ENCODE results near the gene FSD1L.

Gene FSD1L

DNA sequence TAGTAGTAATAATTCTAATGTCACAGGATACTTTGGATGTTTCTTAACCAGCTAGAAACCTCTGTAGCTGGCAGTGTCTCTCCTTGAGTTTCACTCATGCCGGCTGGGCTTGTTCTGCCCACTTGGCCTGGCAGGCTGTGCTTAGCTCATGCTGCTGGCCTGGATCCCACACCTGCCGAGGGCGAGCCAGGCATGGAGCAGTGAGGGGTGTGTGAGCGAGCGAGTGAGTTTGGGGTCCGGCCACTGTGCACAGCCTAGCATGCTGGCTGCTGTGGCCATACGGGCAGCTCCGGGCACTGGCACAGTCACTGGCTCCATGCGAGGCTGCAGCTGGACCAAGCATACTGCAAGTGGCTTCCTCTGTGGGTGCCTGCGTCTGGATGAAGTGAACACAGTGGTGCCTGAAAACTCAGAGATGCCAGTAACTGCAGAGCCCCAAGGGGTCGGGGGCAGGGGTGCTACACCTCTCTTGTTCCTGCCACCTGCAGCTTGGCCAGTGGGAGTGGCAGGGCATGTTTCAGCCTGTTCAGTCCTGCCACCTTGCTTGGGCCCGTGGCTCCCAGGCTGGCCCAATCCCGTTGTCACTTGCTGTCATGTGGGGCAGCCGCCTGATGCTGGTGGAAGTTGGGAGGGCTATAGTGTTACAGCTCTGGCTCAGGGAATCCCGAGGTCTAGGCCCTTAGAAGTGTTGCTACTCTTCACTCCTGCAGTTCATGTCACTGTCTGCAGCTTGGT lies 9.9 kb downstream of the FSD1L start:
- Histone ChIP-seq H3K9me3 (ENCODE audit: low read length) (no peaks in the 10 kb centered on the region), H3K27me3 (ENCODE audit: control insufficient read depth in 1 of 2, insufficient read depth in 2 of 2, low read length in 2 of 2) (no peaks in the 10 kb centered on the region), H3K4me3 (ENCODE audit: low read depth in 1 of 2, low read length in 2 of 2) (no peak overlapping the region), H3K36me3 (ENCODE audit: insufficient read depth, low read length) (no peaks in the 10 kb centered on the region), H3K27ac (ENCODE audit: low read depth, low read length) (no peak overlapping the region), H3K4me1 (ENCODE audit: insufficient read depth, low read length) (peaks cover 7% of the 10 kb centered on the region), H3K9ac (ENCODE audit: low read length) (no peak overlapping the region)

DNA sequence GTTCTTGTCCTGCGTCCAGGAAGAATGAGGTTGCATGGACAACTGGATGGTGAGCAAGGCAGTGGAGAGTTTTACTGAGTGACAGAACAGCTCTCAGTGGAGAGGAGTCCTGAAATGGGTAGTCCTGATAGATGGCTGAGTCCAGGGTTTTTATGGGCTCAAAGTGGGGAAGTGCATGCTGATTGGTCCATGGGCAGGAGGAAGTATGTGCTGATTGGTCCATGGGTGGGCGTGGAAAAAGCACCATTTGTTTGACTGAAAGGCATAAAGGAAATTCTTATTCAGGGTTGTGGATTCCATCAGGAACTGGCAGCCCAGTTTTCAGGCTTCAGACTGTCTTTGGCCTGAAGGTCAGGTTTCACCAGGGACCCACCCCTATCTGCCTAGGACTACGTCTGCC lies 10.6 kb downstream of the FSD1L start:
- H3K9me3 ChIP-seq (ENCODE audit: low read length), result no peaks in the 10 kb centered on the region
- H3K36me3 ChIP-seq (ENCODE audit: insufficient read depth, low read length), result no peaks in the 10 kb centered on the region
- H3K27ac ChIP-seq (ENCODE audit: low read depth, low read length), result no peak overlapping the region
- H3K4me3 ChIP-seq (ENCODE audit: low read depth in 1 of 2, low read length in 2 of 2), result no peak overlapping the region
- H3K27me3 ChIP-seq (ENCODE audit: control insufficient read depth in 1 of 2, insufficient read depth in 2 of 2, low read length in 2 of 2), result no peaks in the 10 kb centered on the region
- H3K9ac ChIP-seq (ENCODE audit: low read length), result no peak overlapping the region
- peaks cover 7% of the 10 kb centered on the region for H3K4me1 ChIP-seq (ENCODE audit: insufficient read depth, low read length)

DNA sequence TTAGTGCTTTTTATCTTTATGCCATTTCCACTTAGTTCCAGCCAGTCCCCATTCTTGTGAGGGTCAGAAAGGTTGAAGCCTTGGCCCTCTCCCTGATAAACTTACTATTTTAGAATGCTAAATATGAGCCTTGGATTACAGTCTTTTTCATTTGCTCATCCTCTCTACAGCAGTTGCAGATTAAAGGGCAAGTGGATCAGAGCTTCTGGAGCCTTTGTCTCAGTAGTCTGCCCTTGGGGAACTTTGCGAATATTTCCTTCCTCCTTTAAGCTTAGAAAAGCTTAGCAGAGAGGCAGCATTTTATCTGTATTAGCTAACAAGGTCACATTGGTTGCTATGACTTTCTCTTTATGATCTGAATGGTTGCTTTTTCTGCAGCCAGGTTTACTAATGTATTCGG lies 11.5 kb downstream of the FSD1L start:
- H3K9me3 ChIP-seq (ENCODE audit: low read length), result no peaks in the 10 kb centered on the region
- H3K27me3 ChIP-seq (ENCODE audit: control insufficient read depth in 1 of 2, insufficient read depth in 2 of 2, low read length in 2 of 2), result no peaks in the 10 kb centered on the region
- no peak overlapping the region for H3K9ac ChIP-seq (ENCODE audit: low read length)
- H3K4me1 ChIP-seq (ENCODE audit: insufficient read depth, low read length), result peaks cover 7% of the 10 kb centered on the region
- peaks cover 2% of the 10 kb centered on the region for H3K36me3 ChIP-seq (ENCODE audit: insufficient read depth, low read length)
- no peak overlapping the region for H3K4me3 ChIP-seq (ENCODE audit: low read depth in 1 of 2, low read length in 2 of 2)
- no peak overlapping the region for H3K27ac ChIP-seq (ENCODE audit: low read depth, low read length)

DNA sequence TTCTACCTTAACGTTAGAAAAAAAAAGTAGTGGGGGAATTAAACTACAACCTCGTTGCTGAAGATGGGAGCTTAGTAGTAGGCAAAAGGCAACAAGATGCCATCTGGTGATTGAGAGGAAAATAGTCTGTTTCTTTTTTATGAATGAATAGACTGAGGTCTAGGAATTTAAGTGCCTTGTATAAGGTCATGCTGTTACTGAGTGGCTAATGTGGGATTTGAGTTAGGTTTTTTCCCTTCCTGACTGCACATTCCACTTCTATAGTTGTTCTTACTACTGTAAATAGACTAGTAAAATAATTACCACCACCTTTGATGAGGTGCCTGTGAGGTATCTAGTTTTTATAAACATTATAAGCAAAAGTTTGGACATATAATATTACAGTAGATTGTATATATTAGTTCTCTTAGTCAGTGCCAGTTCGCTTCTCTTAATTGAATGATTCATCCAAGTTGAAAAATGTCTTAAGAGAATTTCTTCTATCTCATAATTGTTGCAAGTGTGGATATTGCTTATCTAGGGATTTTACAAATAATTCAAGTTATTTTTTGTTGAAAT lies 19.1 kb downstream of the FSD1L start:
- H3K4me3 ChIP-seq (ENCODE audit: low read depth in 1 of 2, low read length in 2 of 2), result no peak overlapping the region
- peaks cover 17% of the 10 kb centered on the region for H3K36me3 ChIP-seq (ENCODE audit: insufficient read depth, low read length)
- H3K9me3 ChIP-seq (ENCODE audit: low read length), result no peaks in the 10 kb centered on the region
- no peaks in the 10 kb centered on the region for H3K27me3 ChIP-seq (ENCODE audit: control insufficient read depth in 1 of 2, insufficient read depth in 2 of 2, low read length in 2 of 2)
- H3K4me1 ChIP-seq (ENCODE audit: insufficient read depth, low read length), result no peaks in the 10 kb centered on the region
- H3K9ac ChIP-seq (ENCODE audit: low read length), result no peak overlapping the region
- H3K27ac ChIP-seq (ENCODE audit: low read depth, low read length), result no peak overlapping the region

DNA sequence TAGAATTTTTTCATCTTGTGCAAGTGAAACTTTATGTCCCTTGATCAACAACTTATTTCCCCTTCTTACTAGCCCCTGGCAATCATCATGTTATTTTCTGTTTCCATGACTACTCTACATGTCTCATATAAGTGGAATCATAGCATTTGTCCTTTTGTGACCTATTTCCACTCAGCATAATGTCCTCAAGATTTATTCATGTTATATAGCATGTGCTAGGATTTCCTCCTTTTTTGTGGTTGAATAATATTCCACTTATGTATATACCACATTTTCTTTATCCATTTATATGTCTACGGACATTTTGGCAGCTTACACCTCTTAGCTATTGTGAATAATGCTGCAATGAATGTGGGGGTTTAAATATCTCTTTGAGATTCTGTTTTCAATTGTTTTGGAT lies 21.0 kb downstream of the FSD1L start:
- Histone ChIP-seq H3K36me3 (ENCODE audit: insufficient read depth, low read length) (peaks cover 17% of the 10 kb centered on the region), H3K9me3 (ENCODE audit: low read length) (no peaks in the 10 kb centered on the region), H3K9ac (ENCODE audit: low read length) (no peak overlapping the region), H3K4me3 (ENCODE audit: low read depth in 1 of 2, low read length in 2 of 2) (no peak overlapping the region), H3K27ac (ENCODE audit: low read depth, low read length) (no peak overlapping the region), H3K4me1 (ENCODE audit: insufficient read depth, low read length) (no peaks in the 10 kb centered on the region), H3K27me3 (ENCODE audit: control insufficient read depth in 1 of 2, insufficient read depth in 2 of 2, low read length in 2 of 2) (no peaks in the 10 kb centered on the region)

DNA sequence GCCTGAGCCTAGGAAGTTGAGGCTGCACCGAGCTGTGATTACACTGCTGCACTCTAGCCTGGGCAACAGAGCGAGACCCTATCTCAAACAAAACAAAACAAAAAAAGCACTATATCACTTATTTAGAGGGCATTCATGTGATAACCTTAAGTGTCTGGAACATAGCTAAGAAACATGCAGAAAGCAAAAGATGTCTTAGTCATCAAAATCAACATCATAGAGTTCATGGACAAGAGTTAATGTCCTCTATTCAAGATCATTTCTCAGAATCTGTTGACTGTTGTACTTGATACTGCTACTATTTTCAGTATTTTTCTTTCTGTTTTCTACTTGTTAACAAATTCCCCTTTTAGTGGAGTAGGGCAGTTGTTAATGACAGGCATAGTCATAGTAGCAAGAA lies 25.4 kb downstream of the FSD1L start:
- Histone ChIP-seq H3K9ac (ENCODE audit: low read length) (no peak overlapping the region), H3K9me3 (ENCODE audit: low read length) (no peaks in the 10 kb centered on the region), H3K27me3 (ENCODE audit: control insufficient read depth in 1 of 2, insufficient read depth in 2 of 2, low read length in 2 of 2) (no peaks in the 10 kb centered on the region), H3K27ac (ENCODE audit: low read depth, low read length) (no peak overlapping the region), H3K4me3 (ENCODE audit: low read depth in 1 of 2, low read length in 2 of 2) (no peak overlapping the region), H3K36me3 (ENCODE audit: insufficient read depth, low read length) (no peaks in the 10 kb centered on the region), H3K4me1 (ENCODE audit: insufficient read depth, low read length) (no peaks in the 10 kb centered on the region)

GRCh38 chr9:105475302-105475701 lies 27.5 kb downstream of the FSD1L start:
- Histone ChIP-seq H3K9ac (ENCODE audit: low read length) (no peak overlapping the region), H3K4me1 (ENCODE audit: insufficient read depth, low read length) (no peaks in the 10 kb centered on the region), H3K9me3 (ENCODE audit: low read length) (no peaks in the 10 kb centered on the region), H3K36me3 (ENCODE audit: insufficient read depth, low read length) (no peaks in the 10 kb centered on the region), H3K27ac (ENCODE audit: low read depth, low read length) (no peak overlapping the region), H3K4me3 (ENCODE audit: low read depth in 1 of 2, low read length in 2 of 2) (no peak overlapping the region), H3K27me3 (ENCODE audit: control insufficient read depth in 1 of 2, insufficient read depth in 2 of 2, low read length in 2 of 2) (no peaks in the 10 kb centered on the region)

GRCh38 chr9:105479846-105480245 lies 32.0 kb downstream of the FSD1L start:
- Histone ChIP-seq H3K36me3 (ENCODE audit: insufficient read depth, low read length) (no peaks in the 10 kb centered on the region), H3K27me3 (ENCODE audit: control insufficient read depth in 1 of 2, insufficient read depth in 2 of 2, low read length in 2 of 2) (no peaks in the 10 kb centered on the region), H3K27ac (ENCODE audit: low read depth, low read length) (no peak overlapping the region), H3K9me3 (ENCODE audit: low read length) (no peaks in the 10 kb centered on the region), H3K9ac (ENCODE audit: low read length) (no peak overlapping the region), H3K4me1 (ENCODE audit: insufficient read depth, low read length) (no peaks in the 10 kb centered on the region), H3K4me3 (ENCODE audit: low read depth in 1 of 2, low read length in 2 of 2) (no peak overlapping the region)

GRCh38 chr9:105483618-105484017 lies 35.8 kb downstream of the FSD1L start:
- no peak overlapping the region for H3K27ac ChIP-seq (ENCODE audit: low read depth, low read length)
- no peaks in the 10 kb centered on the region for H3K27me3 ChIP-seq (ENCODE audit: control insufficient read depth in 1 of 2, insufficient read depth in 2 of 2, low read length in 2 of 2)
- H3K9ac ChIP-seq (ENCODE audit: low read length), result no peak overlapping the region
- H3K36me3 ChIP-seq (ENCODE audit: insufficient read depth, low read length), result no peaks in the 10 kb centered on the region
- no peak overlapping the region for H3K4me3 ChIP-seq (ENCODE audit: low read depth in 1 of 2, low read length in 2 of 2)
- no peaks in the 10 kb centered on the region for H3K9me3 ChIP-seq (ENCODE audit: low read length)
- no peaks in the 10 kb centered on the region for H3K4me1 ChIP-seq (ENCODE audit: insufficient read depth, low read length)

DNA sequence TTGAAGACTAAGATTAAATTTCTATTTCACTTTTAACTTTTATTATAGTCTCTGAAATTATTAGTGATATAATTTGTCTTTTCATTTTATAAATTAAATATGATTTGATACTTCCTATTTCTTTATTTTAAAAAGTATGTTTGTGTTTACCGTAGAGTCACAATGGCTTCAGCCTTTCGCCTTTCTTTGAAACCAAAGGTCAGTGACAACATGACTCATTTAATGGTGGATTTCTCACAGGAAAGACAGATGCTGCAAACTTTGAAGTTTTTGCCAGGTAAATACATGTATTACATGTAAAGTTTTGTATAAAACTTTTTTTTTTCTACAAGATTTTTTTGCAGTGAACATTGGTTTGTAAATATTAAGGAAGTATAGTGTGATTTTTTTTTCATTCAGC lies 36.4 kb downstream of the FSD1L start:
- no peaks in the 10 kb centered on the region for H3K36me3 ChIP-seq (ENCODE audit: insufficient read depth, low read length)
- H3K9ac ChIP-seq (ENCODE audit: low read length), result no peak overlapping the region
- H3K4me3 ChIP-seq (ENCODE audit: low read depth in 1 of 2, low read length in 2 of 2), result no peak overlapping the region
- H3K9me3 ChIP-seq (ENCODE audit: low read length), result no peaks in the 10 kb centered on the region
- H3K27ac ChIP-seq (ENCODE audit: low read depth, low read length), result no peak overlapping the region
- H3K4me1 ChIP-seq (ENCODE audit: insufficient read depth, low read length), result no peaks in the 10 kb centered on the region
- H3K27me3 ChIP-seq (ENCODE audit: control insufficient read depth in 1 of 2, insufficient read depth in 2 of 2, low read length in 2 of 2), result no peaks in the 10 kb centered on the region

DNA sequence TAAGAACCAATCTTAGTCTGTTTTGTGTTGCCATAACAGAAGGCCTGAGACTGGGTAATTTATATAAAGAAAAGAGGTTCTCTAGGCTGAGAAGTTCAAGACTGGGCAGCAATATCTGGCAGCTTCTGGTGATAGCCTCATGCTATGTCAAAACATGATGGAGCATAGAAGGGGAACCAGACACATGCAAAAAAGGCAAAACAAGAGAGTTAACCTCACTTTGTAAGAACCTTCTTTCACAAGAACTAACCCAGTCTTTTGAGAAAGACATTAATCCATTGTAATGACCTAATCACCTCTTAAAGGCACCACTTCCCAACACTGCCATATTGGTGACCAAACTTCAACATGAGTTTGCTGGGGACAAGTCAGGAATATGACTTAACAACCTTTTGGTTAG lies 37.3 kb downstream of the FSD1L start:
- Histone ChIP-seq H3K27ac (ENCODE audit: low read depth, low read length) (no peak overlapping the region), H3K27me3 (ENCODE audit: control insufficient read depth in 1 of 2, insufficient read depth in 2 of 2, low read length in 2 of 2) (no peaks in the 10 kb centered on the region), H3K4me1 (ENCODE audit: insufficient read depth, low read length) (no peaks in the 10 kb centered on the region), H3K9ac (ENCODE audit: low read length) (no peak overlapping the region), H3K9me3 (ENCODE audit: low read length) (no peaks in the 10 kb centered on the region), H3K4me3 (ENCODE audit: low read depth in 1 of 2, low read length in 2 of 2) (no peak overlapping the region), H3K36me3 (ENCODE audit: insufficient read depth, low read length) (no peaks in the 10 kb centered on the region)

DNA sequence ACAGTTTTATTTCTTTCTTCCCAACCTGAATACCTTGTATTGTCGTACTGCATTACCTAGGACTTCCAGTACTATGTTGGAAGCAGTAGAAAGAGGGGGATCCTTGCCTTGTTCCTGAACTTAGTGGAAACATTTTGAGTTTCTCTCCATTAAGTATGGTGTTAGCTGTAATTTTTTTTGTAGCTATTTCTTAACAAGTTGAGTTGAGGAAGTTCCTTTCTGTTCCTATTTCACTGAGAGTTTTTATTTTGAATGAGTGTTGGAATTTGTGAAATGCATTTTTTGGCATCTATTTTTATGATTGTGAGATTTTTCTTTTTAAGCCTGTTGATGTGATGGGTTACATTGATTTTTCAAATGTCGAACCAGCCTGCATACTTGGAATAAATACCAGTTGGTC lies 49.0 kb downstream of the FSD1L start:
- no peak overlapping the region for H3K4me3 ChIP-seq (ENCODE audit: low read depth in 1 of 2, low read length in 2 of 2)
- no peaks in the 10 kb centered on the region for H3K9me3 ChIP-seq (ENCODE audit: low read length)
- H3K36me3 ChIP-seq (ENCODE audit: insufficient read depth, low read length), result no peaks in the 10 kb centered on the region
- H3K27ac ChIP-seq (ENCODE audit: low read depth, low read length), result no peak overlapping the region
- no peak overlapping the region for H3K9ac ChIP-seq (ENCODE audit: low read length)
- H3K27me3 ChIP-seq (ENCODE audit: control insufficient read depth in 1 of 2, insufficient read depth in 2 of 2, low read length in 2 of 2), result no peaks in the 10 kb centered on the region
- H3K4me1 ChIP-seq (ENCODE audit: insufficient read depth, low read length), result no peaks in the 10 kb centered on the region

Data from muscle layer of colon (tissue), 2 donors.